AG09319 (cell line): ENCODE measurements around the gene FXN.
A peak's percentile ranks its signal among the peaks of the same experiment; 100 is the strongest.
"Not testable (repeated sequence)": the region's sequence is repeated elsewhere in the genome, so short reads cannot be mapped to it uniquely, and the experiment has no call there.

ENCODE experiments used
- DNase-seq: peaks from one replicate; pipeline ENCODE4 v3.0.0-alpha.2; 2010; ENCODE audit warnings: low read depth; ENCODE audit errors: extremely low read depth
- CTCF ChIP-seq: IDR thresholded peaks from 2 replicates; pipeline ENCODE4 v1.5.1; 2011; ENCODE audit warnings: low read depth, mild to moderate bottlenecking, inconsistent platforms, low read length, moderate library complexity

Gene FXN

GRCh38 chr9:69097923-69098593 is 62.5 kb downstream of the FXN start:
- DNase-seq, result no peak
- TF ChIP-seq CTCF, result no peak

- DNase-seq, result not testable (repeated sequence)
These were observed 67.9 kb downstream of the FXN start for GRCh38 chr9:69103348-69103996.

DNA sequence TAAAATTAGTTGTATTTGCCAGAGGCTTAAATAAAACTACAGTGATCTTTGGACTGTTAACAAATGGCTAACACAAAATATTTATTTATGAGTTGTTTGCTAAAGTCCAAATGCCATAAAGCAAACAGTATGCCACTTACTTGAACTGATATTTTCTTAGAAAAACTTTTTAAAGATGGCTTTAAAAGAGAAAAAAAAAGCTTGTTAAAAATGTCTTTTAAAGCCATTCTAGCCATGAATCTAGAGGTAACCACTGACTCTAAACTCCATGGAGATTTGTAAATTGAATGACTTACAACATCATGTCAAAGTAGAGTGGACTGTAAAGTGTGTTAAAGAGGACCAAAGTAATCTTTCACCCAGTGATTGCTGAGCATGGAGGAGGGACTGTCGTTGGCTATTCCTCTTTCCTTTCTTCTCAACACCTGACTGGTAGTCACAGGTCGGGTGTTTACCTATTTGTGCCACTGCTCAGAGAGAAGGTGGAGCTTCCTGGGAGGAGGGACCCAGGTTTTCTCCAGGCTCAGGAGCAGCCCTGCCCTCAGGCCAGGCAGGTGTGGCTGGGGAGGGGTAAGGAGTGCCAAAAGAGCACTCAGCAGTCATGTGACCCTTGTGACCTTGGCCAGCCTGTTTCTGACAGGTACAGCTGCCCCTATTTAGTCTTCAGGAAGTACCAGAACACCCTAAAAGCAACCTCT is 69.4 kb downstream of the FXN start:
- DNase-seq, result no peak

DNA sequence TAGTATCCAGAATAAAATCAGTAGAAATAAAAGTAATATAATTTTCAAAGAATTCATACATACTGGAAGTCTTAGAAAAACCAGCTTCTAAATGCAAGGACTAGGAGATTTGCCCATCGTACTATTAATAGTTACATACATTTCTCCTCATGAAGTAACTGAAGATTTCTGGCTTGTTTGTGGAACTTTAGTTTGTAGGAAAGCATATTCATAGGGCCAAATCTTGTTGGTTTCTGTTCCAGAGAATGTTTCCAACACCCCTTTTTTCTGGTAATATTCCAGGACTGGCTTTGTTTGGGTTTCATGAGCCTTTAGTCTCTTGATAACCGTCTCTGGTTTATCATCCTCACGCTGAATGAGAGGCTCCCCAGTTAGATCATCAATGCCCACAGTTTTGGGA is 72.2 kb downstream of the FXN start:
- no peak for TF ChIP-seq CTCF
- DNase-seq, result no peak

More for the DNA sequence above, 69.4 kb downstream of the FXN start:
- no peak for TF ChIP-seq CTCF

- DNase-seq, result not testable (repeated sequence)
These were observed 73.2 kb downstream of the FXN start for GRCh38 chr9:69108706-69109105.

DNA sequence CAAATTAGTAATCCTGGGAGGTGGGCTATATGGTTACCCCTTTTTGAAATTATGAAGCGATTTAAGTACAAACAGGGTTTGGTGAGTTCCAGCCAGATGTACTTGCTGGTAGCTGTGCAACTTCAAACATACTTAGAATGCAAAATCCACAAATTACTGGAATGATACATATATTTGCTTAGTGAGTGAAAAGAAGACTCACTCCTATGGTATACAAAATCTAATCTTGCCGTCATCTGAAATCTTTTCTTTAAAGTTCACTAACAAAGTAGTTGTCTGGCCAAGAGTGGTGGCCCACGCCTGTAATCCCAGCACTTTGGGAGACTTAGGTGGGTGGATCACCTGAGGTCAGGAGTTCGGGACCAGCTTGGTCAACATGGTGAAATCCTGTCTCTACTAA is 73.6 kb downstream of the FXN start:
- no peak for TF ChIP-seq CTCF
- DNase-seq, result no peak

- not testable (repeated sequence) for DNase-seq
These were observed 77.1 kb downstream of the FXN start for GRCh38 chr9:69112646-69113045.

DNA sequence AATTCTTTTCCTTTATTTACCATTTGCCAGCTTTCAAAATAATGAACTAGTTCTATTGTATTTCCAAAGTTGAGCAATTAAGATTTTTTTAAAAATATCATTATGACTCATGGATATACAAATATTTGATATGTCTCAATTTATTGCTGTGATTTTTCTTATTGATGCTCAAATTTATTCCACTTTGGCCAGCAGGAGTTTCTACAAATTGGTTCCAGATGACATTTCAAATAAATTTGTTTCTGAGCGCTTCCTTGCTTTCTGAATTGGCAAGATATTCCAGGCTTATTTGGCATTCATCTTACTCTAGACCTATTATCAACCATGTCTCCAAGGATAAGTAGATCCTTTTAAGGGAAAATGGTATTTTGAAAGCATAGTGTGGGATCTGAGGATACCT is 80.1 kb downstream of the FXN start:
- no peak for TF ChIP-seq CTCF
- DNase-seq, result peak; percentile 75

- TF ChIP-seq CTCF, result no peak
- DNase-seq, result no peak
These were observed 83.1 kb downstream of the FXN start for GRCh38 chr9:69118656-69119055.
